H1 (cell line): ENCODE data around the gene GRIP1. TPM values are rescaled to one million over a fixed set of nuclear protein-coding genes. Genes with fewer than 3 reads are reported as not detected.

Experiments used
- CTCF ChIA-PET: fragments of 300-600 bp; sonication (Branson Sonifier 250); formaldehyde crosslinking; loops from one replicate; lab custom pipeline; 2021; ENCODE audit not compliant: partially characterized antibody; lab: Charles Lee
- POLR2A ChIA-PET: fragments of 300-600 bp; sonication (Branson Sonifier 250); formaldehyde crosslinking; loops from one replicate; lab custom pipeline; 2021; ENCODE audit warnings: inconsistent platforms; ENCODE audit not compliant: partially characterized antibody; lab: Charles Lee
- DNase-seq, 2 experiments: peaks; one replicate each; pipeline versions ENCODE4 v3.0.0 to v3.0.0-alpha.2; 2010 to 2022; ENCODE audit warnings: low spot score in 2 of 2, low read depth in 1 of 2, mixed read lengths in 1 of 2
- FAIRE-seq: peaks from 2 replicates; lab custom pipeline; 2011; peaks lifted over from hg19 to GRCh38; lab: Jason Lieb, UNC
- H2AFZ ChIP-seq: 2 replicates; pipeline ENCODE4 v1.8.1; 2012; ENCODE audit warnings: low read length, inconsistent platforms
- H2AK5ac ChIP-seq: 2 replicates; pipeline ENCODE4 v1.6.1; 2013; ENCODE audit warnings: low read depth, low read length
- H2BK120ac ChIP-seq: replicated peaks from 2 replicates; pipeline ENCODE3; 2013; ENCODE audit warnings: low read depth, low read length, inconsistent platforms
- H2BK12ac ChIP-seq: 2 replicates; pipeline ENCODE4 v1.6.1; 2013; ENCODE audit warnings: low read depth, low read length
- H2BK15ac ChIP-seq: 2 replicates; pipeline ENCODE4 v1.6.1; 2013; ENCODE audit warnings: low read length
- H2BK20ac ChIP-seq: 2 replicates; pipeline ENCODE4 v1.6.1; 2013; ENCODE audit warnings: low read length
- H2BK5ac ChIP-seq: 2 replicates; pipeline ENCODE4 v1.6.1; 2013; ENCODE audit warnings: low read depth, low read length
- H3K14ac ChIP-seq: 2 replicates; pipeline ENCODE4 v1.6.1; 2013; ENCODE audit warnings: inconsistent platforms; ENCODE audit not compliant: insufficient read length
- H3K18ac ChIP-seq: 2 replicates; pipeline ENCODE4 v1.6.1; 2013; ENCODE audit warnings: low read length; ENCODE audit errors: extremely low read depth
- H3K23ac ChIP-seq: 2 replicates; pipeline ENCODE4 v1.6.1; 2013; ENCODE audit warnings: inconsistent platforms; ENCODE audit not compliant: insufficient read length
- H3K23me2 ChIP-seq: 2 replicates; pipeline ENCODE4 v1.6.1; 2013; ENCODE audit warnings: low read depth, low read length
- H3K27ac ChIP-seq: 2 replicates; pipeline ENCODE4 v1.6.1; 2011; ENCODE audit warnings: low read depth, low read length, inconsistent platforms
- H3K27me3 ChIP-seq, 4 experiments: replicated peaks in 1 of 4; 1 replicate in 1 of 4; 2 replicates in 3 of 4; pipeline versions ENCODE4 v1.6.1 to v1.8.1; 2011 to 2013; ENCODE audit warnings: low read length in 3 of 4, mild to moderate bottlenecking in 3 of 4, inconsistent platforms in 2 of 4, mixed read lengths in 2 of 4, moderate library complexity in 1 of 4; ENCODE audit not compliant: control insufficient read depth in 3 of 4, insufficient read depth in 3 of 4; ENCODE audit errors: extremely low read depth in 1 of 4
- H3K36me3 ChIP-seq, 4 experiments: 2 replicates each; pipeline versions ENCODE4 v1.6.1 to v1.8.1; 2011 to 2013; ENCODE audit warnings: mild to moderate bottlenecking in 4 of 4, low read length in 3 of 4, moderate library complexity in 2 of 4, control low read depth in 1 of 4, inconsistent platforms in 1 of 4; ENCODE audit not compliant: insufficient read depth in 4 of 4, control insufficient read depth in 2 of 4
- H3K4ac ChIP-seq: replicated peaks from 2 replicates; pipeline ENCODE3; 2013; ENCODE audit warnings: low read length, low read depth, mixed read lengths, inconsistent platforms; ENCODE audit not compliant: insufficient read length
- H3K4me1 ChIP-seq, 4 experiments: replicated peaks in 1 of 4; 1 replicate in 1 of 4; 2 replicates in 3 of 4; pipeline versions ENCODE4 v1.6.1 to v1.8.1; 2011 to 2013; ENCODE audit warnings: low read length in 3 of 4, inconsistent platforms in 2 of 4, mixed read lengths in 1 of 4; ENCODE audit not compliant: insufficient read depth in 4 of 4, control insufficient read depth in 3 of 4
- H3K4me2 ChIP-seq, 2 experiments: 2 replicates each; pipeline versions ENCODE4 v1.6.1 to v1.8.1; 2011 to 2013; ENCODE audit warnings: low read depth in 2 of 2, low read length in 2 of 2, control low read depth in 1 of 2, inconsistent platforms in 1 of 2, mild to moderate bottlenecking in 1 of 2; ENCODE audit not compliant: insufficient read depth in 1 of 2
- H3K4me3 ChIP-seq, 4 experiments: fragments of 200-600, 300-600 bp in 1 of 4; sonication (generic), shearing (Covaris generic), sonication (Bioruptor Twin) in 1 of 4; 2 replicates each; pipeline versions ENCODE4 v1.5.1 to v1.8.1; 2011 to 2016; ENCODE audit warnings: low read length in 4 of 4, low read depth in 3 of 4, control low read depth in 2 of 4, inconsistent platforms in 2 of 4, mild to moderate bottlenecking in 2 of 4, mixed read lengths in 1 of 4, moderate library complexity in 1 of 4; ENCODE audit not compliant: insufficient read depth in 2 of 4; ENCODE audit errors: extremely low read depth in 1 of 4
- H3K56ac ChIP-seq: replicated peaks from 2 replicates; pipeline ENCODE3; 2013; ENCODE audit warnings: low read depth, mild to moderate bottlenecking, mixed read lengths, low read length, inconsistent platforms; ENCODE audit not compliant: insufficient read length
- H3K79me1 ChIP-seq: 2 replicates; pipeline ENCODE4 v1.6.1; 2013; ENCODE audit warnings: low read depth, low read length, control low read depth
- H3K79me2 ChIP-seq, 2 experiments: 2 replicates each; pipeline versions ENCODE4 v1.6.1 to v1.8.1; 2012 to 2013; ENCODE audit warnings: low read length in 2 of 2, mild to moderate bottlenecking in 2 of 2, inconsistent platforms in 1 of 2; ENCODE audit not compliant: insufficient read depth in 2 of 2, control insufficient read depth in 1 of 2
- H3K9ac ChIP-seq, 4 experiments: replicated peaks in 1 of 4; 1 replicate in 1 of 4; 2 replicates in 3 of 4; pipeline versions ENCODE4 v1.6.1 to v1.8.1; 2011 to 2013; ENCODE audit warnings: low read depth in 3 of 4, low read length in 3 of 4, control low read depth in 2 of 4, mild to moderate bottlenecking in 2 of 4, moderate library complexity in 2 of 4, inconsistent platforms in 1 of 4; ENCODE audit errors: extremely low read depth in 1 of 4
- H3K9me3 ChIP-seq, 2 experiments: 2 replicates each; pipeline versions ENCODE4 v1.6.1 to v1.8.1; 2012 to 2013; ENCODE audit warnings: mild to moderate bottlenecking in 2 of 2, moderate library complexity in 2 of 2, control low read depth in 1 of 2, inconsistent platforms in 1 of 2, low read depth in 1 of 2, low read length in 1 of 2, mixed read lengths in 1 of 2; ENCODE audit not compliant: insufficient read depth in 2 of 2
- H4K20me1 ChIP-seq, 2 experiments: replicated peaks in 1 of 2; 2 replicates each; pipeline versions ENCODE3 to v1.8.1; 2011 to 2013; ENCODE audit warnings: inconsistent platforms in 2 of 2, low read length in 2 of 2, mild to moderate bottlenecking in 1 of 2; ENCODE audit not compliant: insufficient read depth in 2 of 2, control insufficient read depth in 1 of 2
- H4K5ac ChIP-seq: 2 replicates; pipeline ENCODE4 v1.6.1; 2013; ENCODE audit warnings: low read length, low read depth, mixed read lengths, inconsistent platforms; ENCODE audit not compliant: insufficient read length
- H4K8ac ChIP-seq: 2 replicates; pipeline ENCODE4 v1.8.0; 2013; ENCODE audit warnings: mild to moderate bottlenecking, moderate library complexity, low read length, inconsistent platforms; ENCODE audit not compliant: insufficient read depth; ENCODE audit errors: extremely low read depth
- H4K91ac ChIP-seq: replicated peaks from 2 replicates; pipeline ENCODE3; 2013; ENCODE audit warnings: low read length, mixed read lengths, inconsistent platforms; ENCODE audit not compliant: insufficient read length
- ASH2L ChIP-seq: fragments of 200-600, 300-600 bp; sonication (generic); IDR thresholded peaks from one replicate; pipeline ENCODE4 v1.7.1; 2017; ENCODE audit warnings: low read length
- CBX8 ChIP-seq: fragments of 300-800, 300-1000 bp; sonication (generic); IDR thresholded peaks from 2 replicates; pipeline ENCODE4 v1.7.1; 2016; ENCODE audit warnings: low read depth, low read length, borderline replicate concordance
- CHD2 ChIP-seq: IDR thresholded peaks from 2 replicates; pipeline ENCODE4 v1.6.1; 2012; ENCODE audit warnings: low read length, improper control_type of control experiment
- EGR1 ChIP-seq: IDR thresholded peaks from 2 replicates; pipeline ENCODE4 v1.6.1; 2011; ENCODE audit warnings: low read depth, low read length, borderline replicate concordance
- KDM4A ChIP-seq: IDR thresholded peaks from one replicate; pipeline ENCODE4 v1.7.1; 2012; ENCODE audit warnings: low read depth, mild to moderate bottlenecking, moderate library complexity, low read length, inconsistent platforms; ENCODE audit not compliant: severe bottlenecking
- RBBP5 ChIP-seq: IDR thresholded peaks from 2 replicates; pipeline ENCODE4 v1.7.1; 2012; ENCODE audit warnings: low read depth, mild to moderate bottlenecking, inconsistent platforms, low read length, moderate library complexity, borderline replicate concordance
- YY1 ChIP-seq: IDR thresholded peaks from 2 replicates; pipeline ENCODE4 v1.6.1; 2011; ENCODE audit warnings: low read depth, mild to moderate bottlenecking, low read length
- polyA plus RNA-seq, 7 experiments: library from polyadenylated mRNA; depleted of rRNA in 3 of 7; stranded (reverse) in 5 of 7; unstranded in 2 of 7; fragments of >200 nt in 5 of 7; fragments of 200-250 nt in 2 of 7; gene quantifications; 1 replicate in 5 of 7; 2 replicates in 1 of 7; 4 replicates in 1 of 7; pipeline versions ENCODE4 v1.2.1 to v1.2.3, GENCODE V29; 2011 to 2013; ENCODE audit warnings: missing spikeins in 2 of 7, mixed read lengths in 2 of 7
- total RNA-seq: library from RNA; stranded (reverse); fragmentation: NEBNext Ultra II Directional; extraction: Animal tissue kit (Norgen Biotek cat#: 25700); gene quantifications from 2 replicates; pipeline ENCODE4 v1.2.1, GENCODE V29; 2021
- TF ChIP-seq, protein P1 (sequence below): IDR thresholded peaks from 2 replicates; pipeline ENCODE4 v1.6.1; 2012; ENCODE audit warnings: inconsistent platforms

Gene GRIP1
- total and polyA plus RNA-seq, 2 of the 8 experiments (the other 6 are each of a cell fraction or from before 2014, with no cell fraction given): 4.5 to 27.3 TPM

DNA sequence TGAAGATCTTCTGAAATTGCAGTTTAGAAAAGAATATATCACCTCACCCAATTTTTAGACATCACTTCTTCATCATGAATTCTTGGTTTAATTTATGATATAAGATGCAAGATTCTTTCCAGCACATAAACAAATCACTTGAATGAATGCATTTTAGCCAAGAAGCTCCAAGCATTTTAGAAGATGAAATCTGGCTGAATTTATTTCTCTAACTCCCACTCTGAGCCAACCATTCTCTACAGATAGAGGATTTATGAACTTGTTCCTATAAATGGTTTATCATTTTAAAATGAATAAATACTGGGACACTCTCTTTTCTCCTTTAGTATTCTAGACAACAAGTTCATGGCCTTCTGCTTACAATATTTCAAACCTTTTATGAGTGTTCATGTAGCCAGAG, 71.7 kb downstream of the GRIP1 start:
- Histone ChIP-seq H3K9me3 (no peaks in the 10 kb centered on the region), H3K4ac (no peak overlapping the region)
- POLR2A ChIA-PET: no interaction called here
- TF ChIP-seq, protein P1, sequence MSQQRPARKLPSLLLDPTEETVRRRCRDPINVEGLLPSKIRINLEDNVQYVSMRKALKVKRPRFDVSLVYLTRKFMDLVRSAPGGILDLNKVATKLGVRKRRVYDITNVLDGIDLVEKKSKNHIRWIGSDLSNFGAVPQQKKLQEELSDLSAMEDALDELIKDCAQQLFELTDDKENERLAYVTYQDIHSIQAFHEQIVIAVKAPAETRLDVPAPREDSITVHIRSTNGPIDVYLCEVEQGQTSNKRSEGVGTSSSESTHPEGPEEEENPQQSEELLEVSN: no peak
- no peak for TF ChIP-seq KDM4A
- TF ChIP-seq RBBP5: no peak
- no peak for TF ChIP-seq CBX8
- no peak for TF ChIP-seq ASH2L
- no peak for TF ChIP-seq EGR1
- no peak for TF ChIP-seq CHD2
- no peak for TF ChIP-seq YY1

More for the DNA sequence above, 71.7 kb downstream of the GRIP1 start:
- no peak overlapping the region for H3K9ac ChIP-seq
- H3K14ac ChIP-seq: no peak overlapping the region
- H2AK5ac ChIP-seq: no peak overlapping the region
- H3K4me1 ChIP-seq: peaks cover 0 to 8% (median 4%) of the 10 kb centered on the region in 4 experiments; a peak in 3 of 7 replicates
- no peak overlapping the region for H2BK12ac ChIP-seq
- H3K4me3 ChIP-seq: no peak overlapping the region
- no peak overlapping the region for H3K18ac ChIP-seq
- DNase-seq: no peak
- H3K56ac ChIP-seq: no peak overlapping the region
- H3K27me3 ChIP-seq: peaks cover 0 to 2% (median 0%) of the 10 kb centered on the region in 4 experiments; a peak in 1 of 7 replicates
- no peak for FAIRE-seq
- H4K20me1 ChIP-seq: no peaks in the 10 kb centered on the region
- no peaks in the 10 kb centered on the region for H3K36me3 ChIP-seq
- H2BK5ac ChIP-seq: no peak overlapping the region
- no peaks in the 10 kb centered on the region for H3K79me1 ChIP-seq
- H3K4me2 ChIP-seq: no peak overlapping the region
- H3K23me2 ChIP-seq: no peaks in the 10 kb centered on the region
- H2BK15ac ChIP-seq: no peak overlapping the region
- no peak overlapping the region for H2BK120ac ChIP-seq
- H3K79me2 ChIP-seq: no peaks in the 10 kb centered on the region
- no peak overlapping the region for H3K27ac ChIP-seq
- H2AFZ ChIP-seq: no peak overlapping the region
- no peak overlapping the region for H4K5ac ChIP-seq
- H3K23ac ChIP-seq: no peak overlapping the region
- no peak overlapping the region for H4K91ac ChIP-seq
- no peak overlapping the region for H2BK20ac ChIP-seq
- CTCF ChIA-PET: interaction anchor here (1.3 kb wide), 1 partner anchor 86 kb away, joined by 3 read pairs; no protein-coding TSS in a partner anchor
- H4K8ac ChIP-seq: no peak overlapping the region
